Progenitor cell of endocrine pancreas (in vitro differentiated cells): ENCODE results near the gene GRM8. TPM values are rescaled to one million over a fixed set of nuclear protein-coding genes. Genes with fewer than 3 reads are reported as not detected.

Experiments used
- DNase-seq: peaks from one replicate; pipeline ENCODE4 v3.0.0; 2021; ENCODE audit warnings: low spot score; ENCODE audit not compliant: unreplicated experiment
- H3K27ac Mint-ChIP-seq: 2 replicates; pipeline ENCODE4 v1.8.0; 2021; ENCODE audit warnings: mild to moderate bottlenecking, moderate library complexity, mixed read lengths
- H3K27me3 Mint-ChIP-seq: 2 replicates; pipeline ENCODE4 v1.8.0; 2021; ENCODE audit warnings: mixed read lengths
- H3K36me3 Mint-ChIP-seq: 2 replicates; pipeline ENCODE4 v1.8.0; 2022; ENCODE audit warnings: mixed read lengths; ENCODE audit not compliant: insufficient read depth
- H3K4me1 Mint-ChIP-seq: 2 replicates; pipeline ENCODE4 v1.8.0; 2021; ENCODE audit warnings: low read depth, mixed read lengths
- H3K4me3 Mint-ChIP-seq: 2 replicates; pipeline ENCODE4 v1.8.0; 2021; ENCODE audit warnings: low read depth, mild to moderate bottlenecking, moderate library complexity, mixed read lengths
- H3K9me3 Mint-ChIP-seq: 2 replicates; pipeline ENCODE4 v1.8.0; 2021; ENCODE audit warnings: low read depth, mixed read lengths
- total RNA-seq: library from RNA; stranded (reverse); gene quantifications from 2 replicates; pipeline ENCODE4 v1.2.1, GENCODE V29; 2021
- TF ChIP-seq, protein P1 (sequence below): fragments of 200-600 bp; sonication (generic); IDR thresholded peaks from one replicate; pipeline ENCODE4 v1.5.0; 2021; ENCODE audit warnings: antibody characterized with exemption, mild to moderate bottlenecking; ENCODE audit not compliant: unreplicated experiment

Gene GRM8
- total RNA-seq, 1 donor from 2014 or later, result 4.2 TPM

GRCh38 chr7:126442908-126443307, 809.8 kb downstream of the GRM8 start:
- Mint-ChIP-seq H3K27me3 (no peaks in the 10 kb centered on the region), H3K4me1 (peaks cover 10% of the 10 kb centered on the region), H3K36me3 (peaks cover 1% of the 10 kb centered on the region), H3K4me3 (no peak overlapping the region), H3K9me3 (peaks cover 7% of the 10 kb centered on the region), H3K27ac (no peak overlapping the region)
- DNase-seq, result no peak
- TF ChIP-seq, protein P1, sequence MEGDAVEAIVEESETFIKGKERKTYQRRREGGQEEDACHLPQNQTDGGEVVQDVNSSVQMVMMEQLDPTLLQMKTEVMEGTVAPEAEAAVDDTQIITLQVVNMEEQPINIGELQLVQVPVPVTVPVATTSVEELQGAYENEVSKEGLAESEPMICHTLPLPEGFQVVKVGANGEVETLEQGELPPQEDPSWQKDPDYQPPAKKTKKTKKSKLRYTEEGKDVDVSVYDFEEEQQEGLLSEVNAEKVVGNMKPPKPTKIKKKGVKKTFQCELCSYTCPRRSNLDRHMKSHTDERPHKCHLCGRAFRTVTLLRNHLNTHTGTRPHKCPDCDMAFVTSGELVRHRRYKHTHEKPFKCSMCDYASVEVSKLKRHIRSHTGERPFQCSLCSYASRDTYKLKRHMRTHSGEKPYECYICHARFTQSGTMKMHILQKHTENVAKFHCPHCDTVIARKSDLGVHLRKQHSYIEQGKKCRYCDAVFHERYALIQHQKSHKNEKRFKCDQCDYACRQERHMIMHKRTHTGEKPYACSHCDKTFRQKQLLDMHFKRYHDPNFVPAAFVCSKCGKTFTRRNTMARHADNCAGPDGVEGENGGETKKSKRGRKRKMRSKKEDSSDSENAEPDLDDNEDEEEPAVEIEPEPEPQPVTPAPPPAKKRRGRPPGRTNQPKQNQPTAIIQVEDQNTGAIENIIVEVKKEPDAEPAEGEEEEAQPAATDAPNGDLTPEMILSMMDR, result no peak

GRCh38 chr7:126441745-126442144, 811.0 kb downstream of the GRM8 start:
- TF ChIP-seq, protein P1, result no peak
- H3K36me3 Mint-ChIP-seq, result peaks cover 1% of the 10 kb centered on the region
- no peak for DNase-seq
- no peaks in the 10 kb centered on the region for H3K27me3 Mint-ChIP-seq
- no peak overlapping the region for H3K4me3 Mint-ChIP-seq
- H3K4me1 Mint-ChIP-seq, result peaks cover 9% of the 10 kb centered on the region
- no peak overlapping the region for H3K27ac Mint-ChIP-seq
- H3K9me3 Mint-ChIP-seq, result peaks cover 7% of the 10 kb centered on the region

GRCh38 chr7:126440542-126440941, 812.2 kb downstream of the GRM8 start:
- H3K9me3 Mint-ChIP-seq, result peaks cover 7% of the 10 kb centered on the region
- H3K27ac Mint-ChIP-seq, result no peak overlapping the region
- peaks cover 1% of the 10 kb centered on the region for H3K36me3 Mint-ChIP-seq
- peaks cover 13% of the 10 kb centered on the region for H3K4me1 Mint-ChIP-seq
- no peaks in the 10 kb centered on the region for H3K27me3 Mint-ChIP-seq
- DNase-seq, result no peak
- H3K4me3 Mint-ChIP-seq, result no peak overlapping the region
- TF ChIP-seq, protein P1, result no peak

DNA sequence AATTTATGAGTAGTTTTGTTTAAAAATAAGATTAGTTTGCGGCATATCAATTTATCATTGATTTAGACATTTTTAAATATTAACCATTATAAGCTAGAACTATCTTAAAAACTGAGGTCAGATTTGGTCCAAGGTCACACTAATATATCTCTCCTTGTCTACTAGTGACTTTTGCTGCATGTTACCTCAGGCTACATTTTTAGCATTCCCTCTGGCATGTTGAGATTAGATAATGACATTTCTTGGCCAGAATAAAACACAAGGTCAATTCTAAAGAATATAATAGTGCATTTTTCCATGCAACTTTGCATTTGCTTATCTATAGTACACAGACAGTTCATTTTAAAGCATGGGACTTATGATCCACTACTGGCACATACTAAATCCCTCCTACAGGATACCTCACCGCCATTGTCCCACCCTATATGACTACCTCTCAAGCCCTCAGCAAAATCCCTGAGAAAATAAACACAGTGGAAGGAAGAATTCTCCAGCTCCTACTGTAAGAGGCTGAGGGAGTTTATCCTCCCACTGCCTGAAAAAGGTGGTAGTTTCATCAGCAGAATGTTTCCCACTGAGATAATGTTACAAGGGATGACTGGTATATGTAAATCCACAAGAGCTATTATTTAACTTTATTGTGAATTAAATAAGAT, 816.4 kb downstream of the GRM8 start:
- peaks cover 7% of the 10 kb centered on the region for H3K4me1 Mint-ChIP-seq
- H3K27ac Mint-ChIP-seq, result no peak overlapping the region
- H3K36me3 Mint-ChIP-seq, result no peaks in the 10 kb centered on the region
- H3K4me3 Mint-ChIP-seq, result no peak overlapping the region
- TF ChIP-seq, protein P1, result no peak
- H3K27me3 Mint-ChIP-seq, result no peaks in the 10 kb centered on the region
- peaks cover 8% of the 10 kb centered on the region for H3K9me3 Mint-ChIP-seq
- no peak for DNase-seq

- DNase-seq, result no peak
- H3K36me3 Mint-ChIP-seq, result no peaks in the 10 kb centered on the region
- no peak overlapping the region for H3K27ac Mint-ChIP-seq
- H3K9me3 Mint-ChIP-seq, result no peaks in the 10 kb centered on the region
- no peaks in the 10 kb centered on the region for H3K4me1 Mint-ChIP-seq
- no peak overlapping the region for H3K4me3 Mint-ChIP-seq
- TF ChIP-seq, protein P1, result no peak
- no peaks in the 10 kb centered on the region for H3K27me3 Mint-ChIP-seq
Observed at GRCh38 chr7:126426652-126427051, 826.1 kb downstream of the GRM8 start.
